GM18526 (cell line): ENCODE results near the gene ACSS3.

ENCODE experiments used
- POLR2A ChIP-seq: IDR thresholded peaks from 3 replicates; pipeline ENCODE4 v1.6.1; 2011; ENCODE audit not compliant: insufficient read length; ENCODE audit errors: extremely low read depth

Gene ACSS3

DNA sequence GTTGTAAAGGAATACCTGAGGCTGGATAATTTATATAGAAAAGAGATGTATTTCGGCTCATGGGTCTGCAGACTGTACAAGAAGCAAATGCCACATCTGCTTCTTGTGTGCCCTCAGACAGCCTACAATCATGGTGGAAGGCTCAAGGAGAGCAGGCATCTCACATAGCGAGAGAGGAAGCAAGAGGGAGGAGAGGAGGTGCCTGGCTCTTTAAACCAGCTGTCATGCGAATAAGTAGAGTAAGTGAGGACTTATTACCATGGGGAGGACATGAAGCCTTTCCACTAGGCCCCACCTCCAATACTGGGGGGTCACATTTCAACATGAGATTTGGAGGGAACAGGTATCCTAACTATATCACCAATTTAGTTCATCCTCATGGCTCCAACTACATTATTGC lies 118.7 kb downstream of the ACSS3 start:
- no peak for TF ChIP-seq POLR2A

DNA sequence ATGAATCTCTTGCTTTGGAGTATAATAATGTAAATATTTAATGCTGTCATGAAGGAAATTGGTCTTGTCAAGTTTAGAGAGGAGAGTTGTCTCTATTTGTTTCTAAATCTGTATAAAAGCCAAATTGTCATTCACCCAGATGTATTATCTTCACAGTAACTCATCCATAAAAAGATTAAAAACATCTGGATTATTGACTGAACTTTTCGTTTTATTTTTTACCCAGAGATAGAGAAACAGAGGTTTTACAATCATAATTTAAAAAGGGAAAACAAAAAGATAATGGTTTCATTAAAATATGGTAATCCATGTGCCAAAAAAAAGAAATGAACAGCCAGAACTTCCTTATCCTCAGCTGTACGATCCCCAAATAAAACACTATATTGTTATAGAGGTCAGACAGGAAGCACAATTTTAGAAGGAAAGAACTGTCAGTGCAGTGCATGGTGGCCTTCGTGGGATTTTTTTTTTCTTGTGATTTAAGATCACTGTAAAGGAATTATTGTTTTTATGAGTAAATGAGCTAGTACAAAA lies 125.9 kb downstream of the ACSS3 start:
- TF ChIP-seq POLR2A = no peak

DNA sequence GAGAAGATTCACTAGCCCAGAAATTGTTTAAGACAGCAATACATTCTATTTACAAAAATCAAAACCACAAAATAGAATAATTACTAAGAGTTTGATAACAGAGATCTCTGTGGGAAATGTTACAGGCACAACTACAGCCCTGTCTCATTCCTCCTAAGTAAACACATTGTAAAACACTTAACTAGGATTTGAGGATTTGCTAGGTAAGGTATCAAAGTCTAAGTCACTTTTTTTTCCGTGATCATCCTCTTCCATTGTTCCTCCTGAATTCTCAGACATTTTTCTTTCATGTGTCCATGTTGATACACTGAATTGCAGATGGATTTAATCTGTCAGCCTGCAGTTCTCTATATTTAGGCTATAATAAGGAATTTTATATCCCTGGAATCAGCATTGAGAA lies 127.5 kb downstream of the ACSS3 start:
- no peak for TF ChIP-seq POLR2A

DNA sequence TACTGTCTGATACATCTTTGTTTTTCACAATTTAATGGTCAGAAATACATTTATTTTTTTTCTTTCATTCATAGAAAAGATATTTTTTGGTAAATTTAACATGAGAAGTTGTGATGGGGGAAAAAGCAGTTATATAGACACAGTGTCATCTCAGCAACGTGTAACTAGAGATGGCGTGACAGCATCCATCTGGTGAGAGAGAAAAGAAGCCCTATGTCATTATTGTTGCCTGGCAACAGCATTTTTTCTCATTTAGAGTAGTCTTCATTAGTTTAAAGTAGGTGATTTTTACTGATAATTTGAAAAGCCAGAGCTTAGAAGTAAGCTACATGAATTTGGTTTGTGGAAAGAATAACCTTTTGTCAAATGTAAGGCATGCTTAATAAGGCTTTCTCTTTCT lies 128.6 kb downstream of the ACSS3 start:
- no peak for TF ChIP-seq POLR2A

DNA sequence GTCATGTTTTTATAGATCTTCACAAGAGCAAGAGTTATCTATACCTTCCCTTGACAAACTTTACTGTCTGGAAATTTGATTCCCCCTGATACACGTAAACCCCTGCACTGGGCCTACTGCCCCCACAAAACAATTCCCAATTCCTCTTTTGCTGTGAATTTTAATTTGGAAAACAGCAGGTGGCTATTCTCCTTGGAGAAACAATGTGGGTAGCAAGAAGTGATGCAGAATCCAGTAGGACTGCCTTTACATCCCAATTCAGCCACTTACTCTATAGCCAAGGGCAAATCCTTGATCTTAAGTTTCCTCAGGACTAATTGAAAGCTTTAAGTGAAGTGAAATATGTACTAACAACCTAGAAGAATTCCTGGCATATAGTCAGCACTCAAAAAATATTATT lies 129.3 kb downstream of the ACSS3 start:
- TF ChIP-seq POLR2A = no peak

DNA sequence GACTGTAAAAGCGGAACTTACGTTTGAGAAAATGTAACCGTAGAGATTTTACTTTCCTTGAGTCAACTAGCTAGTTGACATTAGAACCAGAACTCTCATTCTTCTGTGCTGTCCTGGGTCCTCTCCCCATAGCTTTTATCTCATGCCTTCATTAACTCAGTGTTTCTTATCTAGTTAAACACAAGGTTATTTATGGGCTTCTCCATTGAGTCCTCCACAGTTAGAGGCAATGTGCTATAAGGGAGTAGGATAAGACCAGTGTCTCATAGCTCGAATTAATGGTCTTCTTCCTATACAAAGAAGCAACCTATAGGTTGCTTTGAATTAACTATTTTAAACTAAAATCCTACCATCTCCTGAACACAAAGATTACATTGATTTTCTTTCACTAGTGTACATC lies 129.8 kb downstream of the ACSS3 start:
- no peak for TF ChIP-seq POLR2A

DNA sequence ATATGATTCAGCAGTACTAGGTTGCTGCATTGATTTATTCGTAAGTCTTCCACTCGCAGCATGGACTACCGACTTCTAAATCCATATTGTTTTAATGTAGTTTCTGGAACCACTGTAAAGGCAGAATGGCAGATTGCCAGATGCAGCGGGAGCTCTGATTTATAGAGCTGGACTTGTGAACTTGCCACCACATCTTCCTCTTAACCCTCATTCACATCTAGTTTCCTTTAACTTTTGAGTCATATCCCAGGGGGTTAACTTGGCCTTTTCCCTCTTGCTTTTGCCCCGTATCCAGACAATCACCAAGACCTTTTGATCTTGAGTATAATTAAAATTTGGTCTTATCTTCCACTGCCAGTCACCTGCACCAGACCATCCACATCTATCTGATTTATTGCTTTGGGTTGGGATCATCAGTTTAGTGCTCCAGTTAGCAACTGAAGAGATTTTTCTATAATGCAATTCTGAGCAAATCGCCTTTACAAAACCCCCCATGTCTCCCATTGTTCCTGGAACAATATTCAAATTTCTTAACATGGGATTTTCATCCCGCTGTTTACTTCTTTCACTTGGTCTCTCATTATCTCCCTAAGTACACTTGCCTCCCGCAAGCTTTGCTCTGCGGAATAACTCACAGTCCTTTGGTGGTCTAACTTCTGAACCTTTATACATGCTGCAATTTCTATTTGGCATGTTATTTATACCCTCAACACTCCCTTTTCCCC lies 130.5 kb downstream of the ACSS3 start:
- TF ChIP-seq POLR2A = no peak

DNA sequence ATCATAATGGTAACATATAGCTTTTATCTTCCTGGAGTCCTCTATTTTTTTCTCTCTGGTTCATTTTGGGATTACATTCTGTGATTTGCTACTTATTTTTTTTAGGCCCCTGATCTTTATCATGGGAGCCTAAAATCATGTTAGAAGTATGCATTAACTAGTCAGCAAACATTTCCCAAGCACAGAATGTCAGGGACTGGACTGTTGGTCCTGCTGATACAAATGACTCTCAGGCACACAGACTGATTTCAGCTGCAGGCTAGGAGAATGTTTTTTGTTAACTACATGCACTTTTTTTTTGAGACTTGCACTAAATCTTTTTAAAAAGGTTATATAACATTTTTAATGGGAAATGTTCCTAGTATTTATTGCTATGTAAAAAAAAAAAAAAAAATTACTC lies 131.1 kb downstream of the ACSS3 start:
- TF ChIP-seq POLR2A = no peak

DNA sequence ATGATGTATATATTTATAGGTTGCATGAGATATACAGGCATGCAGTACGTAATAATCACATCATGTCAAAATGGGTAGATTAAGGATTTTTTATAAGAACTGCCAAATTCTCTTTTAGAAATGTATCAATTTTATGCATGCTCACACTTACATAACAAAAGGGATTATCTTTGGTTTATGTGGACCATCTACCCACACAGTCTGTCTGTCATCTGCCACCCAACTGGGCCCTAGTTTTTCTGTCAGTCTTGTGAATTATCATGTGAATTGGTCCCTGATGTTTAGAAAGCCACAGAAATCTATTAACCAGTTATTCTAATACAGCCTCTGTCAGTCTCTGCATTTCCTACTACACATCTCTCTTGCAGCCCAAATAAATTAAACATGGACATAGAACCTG lies 133.4 kb downstream of the ACSS3 start:
- TF ChIP-seq POLR2A = no peak

DNA sequence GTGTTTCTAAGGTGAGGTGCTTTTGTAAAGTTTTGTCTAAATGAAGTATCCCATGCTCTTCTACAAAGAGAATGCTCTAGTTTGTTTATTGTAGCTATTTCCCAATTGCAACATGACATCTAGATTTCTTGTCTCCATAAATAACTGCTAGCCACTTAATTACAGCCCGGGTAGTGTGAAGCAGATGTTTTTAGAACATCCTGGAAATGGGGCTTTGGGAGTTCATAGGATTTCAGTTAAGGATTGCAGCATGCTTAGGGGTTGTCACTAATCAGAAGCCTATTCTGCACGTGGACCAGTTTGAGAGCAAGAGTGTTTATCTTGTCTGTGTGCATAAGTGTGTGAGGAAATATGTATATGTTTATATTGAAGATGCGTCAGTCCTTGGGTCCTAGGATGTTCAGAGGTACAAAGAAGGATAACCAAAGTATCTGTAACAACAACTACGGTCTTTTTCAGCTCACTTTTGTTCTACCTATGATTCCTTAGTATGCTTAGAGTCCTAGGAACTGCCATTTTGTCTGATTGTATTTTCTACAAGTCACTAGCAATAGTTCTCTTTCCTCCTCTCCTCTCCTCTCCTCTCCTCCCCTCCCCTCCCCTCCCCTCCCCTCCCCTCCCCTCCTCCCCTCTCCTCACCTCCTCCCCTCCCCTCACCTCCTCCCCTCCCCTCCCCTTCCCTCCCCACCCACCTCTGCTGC lies 135.3 kb downstream of the ACSS3 start:
- no peak for TF ChIP-seq POLR2A

DNA sequence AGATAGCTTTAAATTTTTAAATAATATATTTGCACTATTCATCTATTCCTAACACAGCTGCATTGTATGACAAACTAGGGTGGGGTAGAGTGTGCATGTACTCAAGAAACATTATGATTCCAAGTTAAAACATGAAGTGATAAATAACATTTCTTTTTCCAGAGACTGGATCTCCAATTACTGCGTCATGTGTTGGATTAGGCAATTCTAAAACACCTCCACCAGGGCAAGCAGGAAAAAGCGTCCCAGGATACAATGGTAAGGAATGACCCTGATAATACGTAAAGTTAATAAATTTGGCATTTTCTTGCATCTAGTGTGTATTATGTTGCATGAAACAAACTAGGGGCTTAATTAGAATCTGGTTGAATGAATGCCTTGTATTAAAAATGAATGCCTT lies 138.9 kb downstream of the ACSS3 start:
- TF ChIP-seq POLR2A = no peak

DNA sequence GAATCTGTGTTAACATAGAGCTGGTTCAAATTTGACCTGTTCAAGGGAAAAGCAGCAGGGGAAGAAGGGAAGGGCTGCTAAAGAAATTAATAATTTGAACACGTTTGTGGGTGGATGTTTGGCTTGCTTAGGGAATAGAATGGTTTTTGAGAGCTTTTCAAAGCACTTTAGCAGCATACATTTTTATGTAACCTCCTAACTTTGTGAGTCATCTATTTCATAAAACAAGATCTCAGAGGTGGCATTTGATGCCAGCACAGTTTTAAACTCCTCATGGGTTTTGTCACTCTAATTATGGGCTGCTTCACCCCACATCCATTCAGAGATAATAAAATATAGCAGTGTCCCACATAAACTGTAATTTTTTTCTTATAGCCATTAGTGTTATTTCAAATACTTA lies 143.8 kb downstream of the ACSS3 start:
- TF ChIP-seq POLR2A = no peak

DNA sequence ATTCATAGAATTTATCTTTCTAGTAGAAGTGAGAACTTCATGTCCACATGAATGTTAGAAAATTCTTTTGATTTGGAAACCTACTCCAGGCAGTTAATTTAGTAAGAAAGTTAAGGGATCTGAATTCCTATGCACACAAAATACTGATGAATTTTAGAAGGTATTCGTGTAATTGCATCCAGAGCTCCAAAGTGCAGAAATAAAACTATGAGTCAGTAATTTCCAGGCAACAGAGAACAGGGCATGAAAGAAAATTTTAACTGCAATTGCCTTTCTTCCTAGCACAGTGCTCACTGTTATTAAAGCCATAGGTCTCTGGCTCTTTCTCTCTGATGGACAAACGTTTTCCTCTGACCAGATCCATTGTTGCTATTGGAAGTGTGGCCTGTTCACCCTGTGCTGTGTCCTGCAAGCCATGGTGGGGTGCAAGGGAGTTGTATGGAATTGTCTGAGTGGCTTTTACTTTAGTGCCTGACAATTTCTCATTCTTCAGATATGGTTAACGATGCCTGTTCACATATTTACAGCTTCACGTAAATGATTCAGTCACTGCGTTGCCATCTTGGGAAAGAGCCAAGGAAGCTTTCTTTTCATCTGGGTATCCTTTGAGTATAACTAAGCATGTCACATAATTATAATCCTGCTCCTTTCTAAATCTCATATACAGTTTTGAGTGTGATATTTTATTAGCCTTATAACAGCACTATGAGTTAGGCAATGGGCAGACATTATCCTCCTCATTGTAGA lies 145.1 kb downstream of the ACSS3 start:
- no peak for TF ChIP-seq POLR2A

DNA sequence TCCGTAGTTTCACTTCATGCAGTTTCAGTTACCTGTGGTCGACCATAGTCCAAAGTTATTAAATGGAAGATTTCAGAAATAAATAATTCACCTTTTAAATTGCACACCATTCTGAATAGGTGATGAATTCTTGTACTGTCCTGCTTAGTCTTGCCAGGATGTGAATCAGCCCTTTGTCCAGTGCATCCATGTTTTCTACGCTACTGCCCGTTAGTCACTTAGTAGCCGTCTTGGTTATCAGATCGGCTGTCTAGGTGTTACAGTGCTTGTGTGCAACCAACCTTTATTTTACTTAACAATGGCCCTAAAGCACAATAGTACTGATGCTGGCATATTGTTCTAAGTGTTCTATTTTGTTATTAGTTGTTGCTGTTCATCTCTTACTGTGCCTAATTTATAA lies 146.7 kb downstream of the ACSS3 start:
- no peak for TF ChIP-seq POLR2A

DNA sequence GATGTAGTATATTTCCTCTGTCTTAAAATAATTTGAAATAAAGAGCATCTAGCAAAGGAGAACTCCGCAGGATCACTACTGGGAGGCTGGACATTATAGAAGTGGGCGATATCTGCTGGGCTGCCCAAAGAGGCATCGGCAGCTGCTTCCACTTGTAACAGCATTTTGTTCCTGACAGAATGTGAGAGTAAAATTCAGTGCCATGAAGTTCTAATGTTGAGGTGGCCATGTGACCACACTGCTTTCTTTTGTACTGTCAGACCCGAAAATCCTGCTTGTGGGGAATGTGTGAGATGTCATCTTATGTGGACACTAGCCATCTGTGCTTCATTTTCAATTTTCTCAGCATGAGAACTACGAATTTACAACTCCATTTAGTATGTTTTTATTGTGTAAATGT lies 151.9 kb downstream of the ACSS3 start:
- no peak for TF ChIP-seq POLR2A
